ENCODE results near the gene TTC24.
"Not testable (repeated sequence)": the region's sequence is repeated elsewhere in the genome, so short reads cannot be mapped to it uniquely, and the experiment has no call there.

Gene TTC24

GRCh38 chr1:156612666-156613065 lies 33.1 kb downstream of the TTC24 start:
- FAIRE-seq: no peak

- FAIRE-seq: no peak
These were observed 36.4 kb downstream of the TTC24 start for GRCh38 chr1:156615946-156616345.

DNA sequence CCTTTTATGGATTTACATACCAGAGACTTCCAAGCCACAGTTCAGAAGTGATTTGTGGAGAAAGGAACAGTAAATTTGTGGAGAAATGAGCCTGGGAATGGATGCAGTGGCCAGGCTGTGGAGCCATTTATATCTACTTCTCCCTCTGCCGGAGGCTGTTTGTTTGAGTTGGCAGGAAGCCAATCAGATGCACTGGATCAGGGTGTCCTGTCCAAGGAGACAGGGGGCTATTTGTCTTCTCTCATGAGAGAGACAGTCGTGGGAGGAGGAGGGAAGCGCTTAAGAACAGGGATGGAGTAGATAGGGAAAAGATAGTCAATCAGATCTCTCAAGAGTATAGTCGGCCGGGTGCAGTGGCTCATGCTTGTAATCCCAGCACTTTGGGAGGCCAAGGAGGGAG lies 36.9 kb downstream of the TTC24 start:
- FAIRE-seq: no peak

- no peak for FAIRE-seq
These were observed 39.5 kb downstream of the TTC24 start, which contains the start of gene HAPLN2 for GRCh38 chr1:156618853-156619581. TSS of gene HAPLN2 (plus strand) at chr1:156619415. CDS start at chr1:156623491, 4,076 bp downstream.

GRCh38 chr1:156619582-156619955 lies 40.0 kb downstream of the TTC24 start:
- no peak for FAIRE-seq

DNA sequence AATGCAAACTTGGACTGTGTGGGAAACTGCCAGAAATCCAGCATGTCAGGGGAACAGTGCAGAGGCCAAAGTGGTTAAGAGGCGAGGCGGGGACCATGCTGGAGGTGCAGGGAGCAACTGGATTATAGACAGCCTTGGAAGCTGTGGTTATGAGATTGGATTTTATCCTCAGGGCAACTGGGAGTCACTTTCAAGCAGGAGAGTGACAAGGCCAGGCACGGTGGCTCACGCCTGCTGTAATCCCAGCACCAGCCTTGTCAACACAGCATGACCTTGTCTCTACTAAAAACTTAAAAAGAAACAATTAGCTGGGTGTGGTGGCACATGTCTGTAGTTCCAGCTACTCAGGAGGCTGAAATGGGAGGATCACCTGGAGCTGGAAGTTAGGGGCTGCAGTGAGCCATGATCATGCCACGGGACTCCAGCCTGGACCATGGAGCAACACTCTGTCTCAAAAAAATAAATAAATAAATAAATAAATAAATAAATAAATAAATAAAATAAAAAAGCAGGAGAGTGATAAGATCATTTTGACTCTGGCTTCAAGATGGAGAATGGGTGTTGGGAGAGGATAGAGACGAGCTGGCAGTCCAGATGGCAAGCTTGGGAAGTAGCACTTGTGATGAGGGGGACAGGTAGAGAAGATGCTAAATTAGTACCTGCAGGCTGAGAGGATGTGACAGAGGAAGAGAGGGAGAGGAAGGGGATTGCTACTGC lies 43.2 kb downstream of the TTC24 start:
- FAIRE-seq: no peak

GRCh38 chr1:156623946-156624813 lies 44.7 kb downstream of the TTC24 start:
- no peak for FAIRE-seq

DNA sequence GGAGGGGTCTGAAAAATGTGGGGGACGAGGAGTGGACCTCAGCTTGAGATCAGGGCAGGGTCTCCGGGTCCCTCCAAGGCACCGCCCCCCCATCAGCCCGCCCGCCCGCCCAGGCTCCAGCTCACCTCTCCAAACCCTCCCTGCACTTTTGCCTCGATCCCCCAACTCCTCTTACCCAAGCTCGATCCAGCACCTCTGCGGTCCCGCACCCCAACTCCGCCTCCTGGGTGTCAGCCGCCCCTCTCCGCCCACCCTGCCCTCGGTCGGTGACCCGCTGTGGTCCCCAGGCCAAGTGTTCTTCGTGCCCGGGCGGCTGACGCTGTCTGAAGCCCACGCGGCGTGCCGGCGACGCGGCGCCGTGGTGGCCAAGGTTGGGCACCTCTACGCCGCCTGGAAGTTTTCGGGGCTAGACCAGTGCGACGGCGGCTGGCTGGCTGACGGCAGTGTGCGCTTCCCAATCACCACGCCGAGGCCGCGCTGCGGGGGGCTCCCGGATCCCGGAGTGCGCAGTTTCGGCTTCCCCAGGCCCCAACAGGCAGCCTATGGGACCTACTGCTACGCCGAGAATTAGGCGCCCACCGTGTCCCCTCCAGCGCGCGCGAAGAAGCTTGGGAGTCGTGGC lies 45.4 kb downstream of the TTC24 start:
- no peak for FAIRE-seq

DNA sequence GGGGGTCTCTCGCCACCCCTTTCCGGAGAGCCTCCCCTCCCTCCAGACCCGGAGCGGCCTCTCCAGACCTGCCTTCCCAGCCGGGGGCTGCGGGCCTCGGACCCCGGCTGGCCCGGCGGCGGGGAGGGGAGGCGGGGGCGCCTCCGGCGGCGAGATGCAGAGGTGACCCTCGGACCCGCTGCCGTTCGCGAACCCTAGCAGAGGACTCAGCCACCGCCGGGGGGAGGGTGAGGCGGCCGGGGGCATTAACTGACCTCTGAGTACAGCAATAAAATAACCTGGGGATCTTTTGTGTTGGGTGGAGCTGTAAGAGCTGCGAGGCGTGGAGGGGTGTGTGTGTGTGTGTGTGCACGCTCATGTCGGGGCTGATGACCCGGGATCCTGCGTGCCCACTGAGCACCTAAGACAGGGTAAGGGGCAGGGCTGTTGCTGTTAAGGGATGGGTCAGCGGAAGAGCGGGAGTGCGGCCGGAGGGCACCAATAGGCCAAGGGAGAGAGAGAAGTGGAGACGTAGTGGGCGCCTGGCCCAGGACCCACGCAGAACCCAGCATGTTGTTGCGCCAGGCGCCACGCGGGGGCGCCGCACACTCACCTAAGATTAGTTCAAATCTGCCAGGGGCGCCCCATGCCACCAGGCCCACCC lies 46.0 kb downstream of the TTC24 start:
- FAIRE-seq: no peak

DNA sequence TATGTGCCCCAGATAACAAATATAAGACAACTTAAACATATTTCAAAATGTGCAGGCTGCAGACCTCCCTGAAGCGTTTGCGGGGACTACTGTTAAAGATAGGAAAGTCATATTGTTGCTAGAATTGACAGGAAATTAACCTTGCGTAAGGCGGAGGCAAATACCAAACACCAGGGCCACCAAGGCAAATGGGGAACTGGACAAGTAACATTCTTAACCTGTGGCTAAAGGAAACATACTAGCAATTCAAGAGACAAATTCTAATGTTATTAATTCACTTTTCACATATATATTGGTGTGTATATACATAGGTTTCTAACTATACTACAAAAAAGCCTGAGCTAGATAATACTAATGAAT lies 46.5 kb downstream of the TTC24 start:
- FAIRE-seq: no peak

GRCh38 chr1:156627313-156627880 lies 47.9 kb downstream of the TTC24 start:
- FAIRE-seq: peak; percentile 88

DNA sequence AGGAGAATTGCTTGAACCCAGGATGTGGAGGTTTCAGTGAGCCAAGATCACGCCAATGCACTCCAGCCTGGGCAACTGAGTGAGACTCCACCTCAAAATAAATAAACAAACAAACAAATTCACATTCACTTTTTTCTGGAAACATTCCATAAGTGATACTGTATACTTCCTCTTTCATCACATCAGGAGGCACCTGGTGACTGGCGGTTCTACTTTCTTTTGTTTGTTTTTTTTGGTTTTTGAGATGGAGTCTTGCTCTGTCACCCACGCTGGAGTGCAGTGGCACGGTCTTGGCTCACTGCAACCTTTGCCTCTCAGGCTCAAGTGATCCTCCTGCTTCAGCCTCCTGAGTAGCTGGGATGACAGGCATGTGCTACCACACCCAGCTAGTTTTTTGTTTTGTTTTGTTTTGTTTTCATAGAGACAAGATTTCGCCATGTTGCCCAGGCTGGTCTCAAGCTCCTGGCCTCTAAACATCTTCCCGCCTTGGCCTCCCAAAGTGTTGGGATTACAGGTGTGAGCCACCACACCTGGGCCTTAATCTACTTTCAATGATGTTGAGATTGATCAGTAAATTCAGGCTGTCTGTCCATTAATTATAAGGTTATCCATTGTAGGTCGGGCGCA lies 50.4 kb downstream of the TTC24 start:
- FAIRE-seq: no peak

GRCh38 chr1:156631152-156631551 lies 51.6 kb downstream of the TTC24 start:
- FAIRE-seq: not testable (repeated sequence)

GRCh38 chr1:156632355-156632754 lies 52.8 kb downstream of the TTC24 start:
- FAIRE-seq: no peak
